GM18520 (cell line): ENCODE measurements around the gene EFHC2.
"Not testable (repeated sequence)": the region's sequence is repeated elsewhere in the genome, so short reads cannot be mapped to it uniquely, and the experiment has no call there.

Experiments used
- ATAC-seq: cut with Tn5 transposase; IDR thresholded peaks from one replicate; pipeline ENCODE4 v1.9.1; 2021; ENCODE audit not compliant: unreplicated experiment

The EFHC2 gene

GRCh38 chrX:44291468-44292092 is 51.9 kb downstream of the EFHC2 start:
- peak; percentile 61 for ATAC-seq

- ATAC-seq = no peak
Measured at GRCh38 chrX:44290718-44291117, 52.8 kb downstream of the EFHC2 start.

- ATAC-seq = no peak
Measured at GRCh38 chrX:44282753-44283152, 60.7 kb downstream of the EFHC2 start.

- ATAC-seq = no peak
Measured at GRCh38 chrX:44280116-44280515, 63.4 kb downstream of the EFHC2 start.

- ATAC-seq = no peak
Measured at GRCh38 chrX:44274096-44274495, 69.4 kb downstream of the EFHC2 start.

- no peak for ATAC-seq
Measured at GRCh38 chrX:44267861-44268260, 75.6 kb downstream of the EFHC2 start.

GRCh38 chrX:44267116-44267515 is 76.4 kb downstream of the EFHC2 start:
- no peak for ATAC-seq

GRCh38 chrX:44265559-44265958 is 77.9 kb downstream of the EFHC2 start:
- ATAC-seq = no peak

- no peak for ATAC-seq
Measured at GRCh38 chrX:44264936-44265335, 78.5 kb downstream of the EFHC2 start.

- ATAC-seq = no peak
Measured at GRCh38 chrX:44261286-44261685, 82.2 kb downstream of the EFHC2 start.

- ATAC-seq = no peak
Measured at GRCh38 chrX:44260609-44261008, 82.9 kb downstream of the EFHC2 start.

- not testable (repeated sequence) for ATAC-seq
Measured at GRCh38 chrX:44255742-44256141, 87.7 kb downstream of the EFHC2 start.

GRCh38 chrX:44253575-44253942 is 89.9 kb downstream of the EFHC2 start:
- ATAC-seq = no peak

GRCh38 chrX:44252688-44253574 is 90.5 kb downstream of the EFHC2 start:
- ATAC-seq = peak; percentile 45

GRCh38 chrX:44247468-44247867 is 96.0 kb downstream of the EFHC2 start:
- ATAC-seq = no peak

GRCh38 chrX:44246826-44247225 is 96.6 kb downstream of the EFHC2 start:
- no peak for ATAC-seq

- ATAC-seq = no peak
Measured at GRCh38 chrX:44245733-44246132, 97.7 kb downstream of the EFHC2 start.

GRCh38 chrX:44244008-44244407 is 99.5 kb downstream of the EFHC2 start:
- ATAC-seq = no peak

- ATAC-seq = no peak
Measured at GRCh38 chrX:44241546-44241945, 101.9 kb downstream of the EFHC2 start.

- no peak for ATAC-seq
Measured at GRCh38 chrX:44240036-44240435, 103.4 kb downstream of the EFHC2 start.

GRCh38 chrX:44239036-44239435 is 104.4 kb downstream of the EFHC2 start:
- ATAC-seq = no peak

GRCh38 chrX:44235534-44235933 is 107.9 kb downstream of the EFHC2 start:
- no peak for ATAC-seq
